ENCODE data around the gene MBIP. TPM values are rescaled to one million over a fixed set of nuclear protein-coding genes. Genes with fewer than 3 reads are reported as not detected.
"Not testable (repeated sequence)": the region's sequence is repeated elsewhere in the genome, so short reads cannot be mapped to it uniquely, and the experiment has no call there.

Gene MBIP, protein sequence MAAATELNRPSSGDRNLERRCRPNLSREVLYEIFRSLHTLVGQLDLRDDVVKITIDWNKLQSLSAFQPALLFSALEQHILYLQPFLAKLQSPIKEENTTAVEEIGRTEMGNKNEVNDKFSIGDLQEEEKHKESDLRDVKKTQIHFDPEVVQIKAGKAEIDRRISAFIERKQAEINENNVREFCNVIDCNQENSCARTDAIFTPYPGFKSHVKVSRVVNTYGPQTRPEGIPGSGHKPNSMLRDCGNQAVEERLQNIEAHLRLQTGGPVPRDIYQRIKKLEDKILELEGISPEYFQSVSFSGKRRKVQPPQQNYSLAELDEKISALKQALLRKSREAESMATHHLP
- total RNA-seq = 10 to 100 TPM in 7 of 8 experiments, 1 to 10 TPM in 1; 7.9 to 31.3 (median 22.2) TPM

DNA sequence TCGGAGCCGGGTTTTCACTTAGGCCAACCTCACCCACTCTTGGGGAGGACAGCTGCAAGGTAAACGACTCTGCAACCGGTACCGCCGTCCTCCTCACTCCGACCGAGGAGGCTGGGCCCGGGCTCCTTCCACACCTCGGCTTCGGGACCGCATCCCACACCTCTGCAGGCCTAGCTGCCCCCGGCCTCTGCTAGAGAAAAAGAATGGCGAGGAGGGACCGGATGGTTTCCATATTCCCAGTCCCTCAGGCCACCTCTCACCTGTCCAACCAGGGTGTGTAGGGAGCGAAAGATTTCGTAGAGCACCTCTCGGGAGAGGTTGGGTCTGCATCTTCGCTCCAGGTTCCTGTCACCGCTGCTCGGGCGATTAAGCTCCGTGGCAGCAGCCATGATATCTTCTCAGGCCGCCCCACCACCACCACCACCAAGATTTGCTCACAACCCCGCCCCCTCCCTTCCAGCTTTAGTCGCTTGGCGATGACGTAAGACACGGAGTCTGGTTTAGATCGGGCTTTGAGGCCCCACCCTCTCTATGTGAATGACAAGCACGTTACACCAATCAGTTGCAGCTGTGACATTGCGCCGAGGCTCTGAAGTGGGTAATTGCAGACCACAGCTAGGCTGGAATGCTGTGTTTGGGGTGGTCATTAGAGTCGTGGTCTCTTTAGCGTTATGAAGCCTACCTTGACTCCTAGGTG is at the start of gene MBIP:
MBIP (minus strand) TSS at position 438 of the 697 bp plus-strand sequence; CDS start at position 389, 49 bp downstream.
- Histone ChIP-seq H3K4me3 (peak within 1 kb of the TSS; percentile 63 to 94 (median 78)), H3K4me1 (replicated peaks in 1 of 2) (peaks cover 3 to 24% of the 10 kb centered on the region in 2 donors), H3K27ac (peak within 1 kb of the TSS; percentile 85 to 94)
- peak; percentile 95 to 99 (median 98) for ATAC-seq (replicated peaks in 6 of 8)
- in situ Hi-C loops (cut with MboI; ENCODE audit: low pct_unique_long_range_greater_than_20kb in 2 of 9, low sequenced_read_pairs in 9 of 9, unreplicated experiment in 9 of 9) = no loop called here
- WGBS, 10 experiments = 0% methylated on average over 1 to 13 of the region's 35 CpGs; no CpG with 5 or more reads in 3 of the 10 experiments

- WGBS, 10 experiments = 25 to 100% (median 73%) methylated on average over 1 to 6 of the region's 6 CpGs; no CpG with 5 or more reads in 2 of the 10 experiments
- H3K4me3 ChIP-seq = no peak overlapping the region
- no peaks in the 10 kb centered on the region for H3K4me1 ChIP-seq (replicated peaks in 1 of 2)
- ATAC-seq (replicated peaks in 6 of 8) = no peak
- H3K27ac ChIP-seq = no peak overlapping the region
- in situ Hi-C loops (cut with MboI; ENCODE audit: low pct_unique_long_range_greater_than_20kb in 2 of 9, low sequenced_read_pairs in 9 of 9, unreplicated experiment in 9 of 9) = no loop called here
These were observed 47.7 kb upstream of the MBIP start for GRCh38 chr14:36367985-36368774.

DNA sequence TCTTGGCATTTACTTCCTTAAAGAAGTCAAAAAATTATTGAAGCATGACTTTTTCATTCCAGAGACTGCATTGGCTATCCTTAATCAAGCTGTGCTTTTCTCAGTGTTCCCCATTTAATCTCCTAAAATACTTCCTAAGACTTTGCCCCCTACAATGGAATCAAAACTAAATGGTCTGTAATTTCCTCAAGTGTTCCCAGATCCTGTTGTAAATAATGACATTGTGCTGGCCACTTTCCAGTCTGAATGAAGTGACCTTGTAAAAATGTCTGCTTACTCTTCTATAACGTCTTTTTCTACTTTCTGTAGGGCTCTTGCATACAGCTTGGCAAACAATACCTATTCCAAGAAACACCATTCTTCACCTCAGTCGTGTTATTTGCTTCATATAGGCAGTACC is 45.3 kb upstream of the MBIP start:
- in situ Hi-C loops (cut with MboI; ENCODE audit: low pct_unique_long_range_greater_than_20kb in 2 of 9, low sequenced_read_pairs in 9 of 9, unreplicated experiment in 9 of 9) = no loop called here
- ATAC-seq (replicated peaks in 6 of 8) = no peak
- H3K27ac ChIP-seq = no peak overlapping the region
- H3K4me3 ChIP-seq = no peak overlapping the region
- WGBS, 10 experiments = 0 to 86% (median 50%) methylated on average over 1 to 2 of the region's 2 CpGs; no CpG with 5 or more reads in 3 of the 10 experiments
- no peaks in the 10 kb centered on the region for H3K4me1 ChIP-seq (replicated peaks in 1 of 2)

GRCh38 chr14:36363704-36364103 is 43.3 kb upstream of the MBIP start:
- WGBS, 10 experiments = 10 to 100% (median 100%) methylated on average over 2 of the region's 2 CpGs; no CpG with 5 or more reads in 5 of the 10 experiments
- ATAC-seq (replicated peaks in 6 of 8) = no peak
- Histone ChIP-seq H3K4me3 (no peak overlapping the region), H3K27ac (no peak overlapping the region), H3K4me1 (replicated peaks in 1 of 2) (no peaks in the 10 kb centered on the region)
- in situ Hi-C loops (cut with MboI; ENCODE audit: low pct_unique_long_range_greater_than_20kb in 2 of 9, low sequenced_read_pairs in 9 of 9, unreplicated experiment in 9 of 9) = no loop called here

DNA sequence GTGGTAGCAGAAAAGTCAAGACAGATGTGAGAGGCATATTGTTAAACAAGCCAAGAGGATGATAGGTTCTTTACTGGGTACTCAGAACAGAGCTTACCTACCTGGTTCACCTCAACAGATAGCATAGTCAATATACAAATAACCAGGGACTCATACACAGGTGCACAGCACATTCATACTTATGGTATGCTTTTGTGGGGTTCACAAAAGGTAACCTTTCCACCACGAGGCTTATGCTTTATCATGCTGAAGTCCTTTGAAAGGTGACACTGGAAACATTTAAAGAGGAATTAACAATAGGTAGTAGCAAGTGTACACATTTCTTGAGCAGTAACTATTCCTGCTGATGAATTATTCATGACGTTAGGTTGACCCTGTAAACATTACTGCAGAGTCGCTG is 42.2 kb upstream of the MBIP start:
- Histone ChIP-seq H3K27ac (no peak overlapping the region), H3K4me1 (replicated peaks in 1 of 2) (no peaks in the 10 kb centered on the region), H3K4me3 (no peak overlapping the region)
- in situ Hi-C loops (cut with MboI; ENCODE audit: low pct_unique_long_range_greater_than_20kb in 2 of 9, low sequenced_read_pairs in 9 of 9, unreplicated experiment in 9 of 9) = no loop called here
- 0 to 57% (median 27%) methylated on average over 1 to 3 of the region's 3 CpGs; no CpG with 5 or more reads in 2 of the 10 experiments for WGBS, 10 experiments
- ATAC-seq (replicated peaks in 6 of 8) = no peak

DNA sequence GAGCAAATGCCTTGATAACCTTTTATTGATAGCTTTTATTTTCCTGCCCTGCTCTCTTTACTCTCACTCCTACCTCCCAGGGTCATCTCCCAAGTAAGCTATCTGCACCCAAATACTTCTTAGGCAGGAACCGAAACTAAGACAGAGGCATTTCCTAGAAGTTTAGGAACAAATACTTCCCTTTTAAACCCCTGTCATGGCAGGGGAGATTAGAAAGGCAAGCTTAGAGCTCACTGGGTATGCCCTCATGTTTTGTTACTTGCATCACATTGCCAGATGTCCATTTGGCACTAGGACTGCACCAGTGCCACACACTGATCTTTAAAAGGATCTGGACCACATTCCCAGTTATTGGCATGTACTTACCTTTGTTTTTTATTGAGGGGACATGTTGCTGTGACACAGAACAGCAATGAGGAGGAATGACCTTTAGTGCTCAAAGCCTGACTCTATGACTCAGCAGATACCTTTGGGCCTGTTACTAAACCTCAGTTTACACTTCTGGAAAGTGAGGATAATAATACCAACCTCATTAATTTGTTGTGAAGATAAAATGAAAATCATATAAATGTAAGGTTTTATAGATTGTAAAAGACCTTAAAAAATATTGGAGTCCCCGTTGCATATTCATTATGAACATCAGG is 40.9 kb upstream of the MBIP start:
- H3K4me3 ChIP-seq = no peak overlapping the region
- H3K4me1 ChIP-seq (replicated peaks in 1 of 2) = no peaks in the 10 kb centered on the region
- 0 to 100% (median 71%) methylated on average over 1 to 2 of the region's 2 CpGs; no CpG with 5 or more reads in 1 of the 10 experiments for WGBS, 10 experiments
- H3K27ac ChIP-seq = no peak overlapping the region
- in situ Hi-C loops (cut with MboI; ENCODE audit: low pct_unique_long_range_greater_than_20kb in 2 of 9, low sequenced_read_pairs in 9 of 9, unreplicated experiment in 9 of 9) = no loop called here
- no peak for ATAC-seq (replicated peaks in 6 of 8)

GRCh38 chr14:36356862-36357261 is 36.4 kb upstream of the MBIP start:
- H3K4me3 ChIP-seq = no peak overlapping the region
- 0 to 100% (median 71%) methylated on average over 1 of the region's 1 CpG; no CpG with 5 or more reads in 1 of the 10 experiments for WGBS, 10 experiments
- H3K4me1 ChIP-seq (replicated peaks in 1 of 2) = no peaks in the 10 kb centered on the region
- no peak overlapping the region for H3K27ac ChIP-seq
- in situ Hi-C loops (cut with MboI; ENCODE audit: low pct_unique_long_range_greater_than_20kb in 2 of 9, low sequenced_read_pairs in 9 of 9, unreplicated experiment in 9 of 9) = no loop called here
- ATAC-seq (replicated peaks in 6 of 8) = no peak

GRCh38 chr14:36346052-36346451 is 25.6 kb upstream of the MBIP start:
- 0 to 83% (median 40%) methylated on average over 1 to 2 of the region's 2 CpGs; no CpG with 5 or more reads in 1 of the 10 experiments for WGBS, 10 experiments
- no peak overlapping the region for H3K27ac ChIP-seq
- in situ Hi-C loops (cut with MboI; ENCODE audit: low pct_unique_long_range_greater_than_20kb in 2 of 9, low sequenced_read_pairs in 9 of 9, unreplicated experiment in 9 of 9) = no loop called here
- no peak overlapping the region for H3K4me3 ChIP-seq
- no peak for ATAC-seq (replicated peaks in 6 of 8)
- H3K4me1 ChIP-seq (replicated peaks in 1 of 2) = peaks cover 0 to 7% of the 10 kb centered on the region in 2 donors

GRCh38 chr14:36344211-36344610 is 23.8 kb upstream of the MBIP start:
- in situ Hi-C loops (cut with MboI; ENCODE audit: low pct_unique_long_range_greater_than_20kb in 2 of 9, low sequenced_read_pairs in 9 of 9, unreplicated experiment in 9 of 9) = no loop called here
- Histone ChIP-seq H3K4me1 (replicated peaks in 1 of 2) (peaks cover 0 to 7% of the 10 kb centered on the region in 2 donors), H3K27ac (no peak overlapping the region), H3K4me3 (no peak overlapping the region)
- 0 to 88% (median 60%) methylated on average over 1 to 2 of the region's 2 CpGs for WGBS, 10 experiments
- ATAC-seq (replicated peaks in 6 of 8) = no peak

- H3K4me3 ChIP-seq; in situ Hi-C loops (cut with MboI; ENCODE audit: low pct_unique_long_range_greater_than_20kb in 2 of 9, low sequenced_read_pairs in 9 of 9, unreplicated experiment in 9 of 9); ATAC-seq (replicated peaks in 6 of 8); H3K4me1 ChIP-seq (replicated peaks in 1 of 2); H3K27ac ChIP-seq: not testable (repeated sequence)
- WGBS, 10 experiments = 0 to 100% (median 60%) methylated on average over 1 to 5 of the region's 5 CpGs; no CpG with 5 or more reads in 2 of the 10 experiments
These were observed 21.4 kb upstream of the MBIP start for GRCh38 chr14:36341811-36342210.

GRCh38 chr14:36340276-36340890 is 19.9 kb upstream of the MBIP start:
- H3K27ac ChIP-seq = no peak overlapping the region
- no peak for ATAC-seq (replicated peaks in 6 of 8)
- no peak overlapping the region for H3K4me3 ChIP-seq
- H3K4me1 ChIP-seq (replicated peaks in 1 of 2) = no peaks in the 10 kb centered on the region
- in situ Hi-C loops (cut with MboI; ENCODE audit: low pct_unique_long_range_greater_than_20kb in 2 of 9, low sequenced_read_pairs in 9 of 9, unreplicated experiment in 9 of 9) = no loop called here

GRCh38 chr14:36339816-36340215 is 19.4 kb upstream of the MBIP start:
- H3K4me3 ChIP-seq = no peak overlapping the region
- 0 to 100% (median 92%) methylated on average over 1 of the region's 1 CpG; no CpG with 5 or more reads in 3 of the 10 experiments for WGBS, 10 experiments
- H3K27ac ChIP-seq = no peak overlapping the region
- no peak for ATAC-seq (replicated peaks in 6 of 8)
- in situ Hi-C loops (cut with MboI; ENCODE audit: low pct_unique_long_range_greater_than_20kb in 2 of 9, low sequenced_read_pairs in 9 of 9, unreplicated experiment in 9 of 9) = no loop called here
- no peaks in the 10 kb centered on the region for H3K4me1 ChIP-seq (replicated peaks in 1 of 2)

Measured in motor neuron (in vitro differentiated cells).